GM18505 (cell line): Measurements from ENCODE around the gene ARID5A.
"Not testable (repeated sequence)": the region's sequence is repeated elsewhere in the genome, so short reads cannot be mapped to it uniquely, and the experiment has no call there.

ENCODE experiments used
- ATAC-seq: cut with Tn5 transposase; IDR thresholded peaks from one replicate; pipeline ENCODE4 v1.9.1; 2021; ENCODE audit not compliant: unreplicated experiment
- POLR2A ChIP-seq: IDR thresholded peaks from 4 replicates; pipeline ENCODE4 v1.6.1; 2011; ENCODE audit warnings: borderline replicate concordance; ENCODE audit not compliant: insufficient read depth, insufficient read length; ENCODE audit errors: extremely low read depth

Gene ARID5A

DNA sequence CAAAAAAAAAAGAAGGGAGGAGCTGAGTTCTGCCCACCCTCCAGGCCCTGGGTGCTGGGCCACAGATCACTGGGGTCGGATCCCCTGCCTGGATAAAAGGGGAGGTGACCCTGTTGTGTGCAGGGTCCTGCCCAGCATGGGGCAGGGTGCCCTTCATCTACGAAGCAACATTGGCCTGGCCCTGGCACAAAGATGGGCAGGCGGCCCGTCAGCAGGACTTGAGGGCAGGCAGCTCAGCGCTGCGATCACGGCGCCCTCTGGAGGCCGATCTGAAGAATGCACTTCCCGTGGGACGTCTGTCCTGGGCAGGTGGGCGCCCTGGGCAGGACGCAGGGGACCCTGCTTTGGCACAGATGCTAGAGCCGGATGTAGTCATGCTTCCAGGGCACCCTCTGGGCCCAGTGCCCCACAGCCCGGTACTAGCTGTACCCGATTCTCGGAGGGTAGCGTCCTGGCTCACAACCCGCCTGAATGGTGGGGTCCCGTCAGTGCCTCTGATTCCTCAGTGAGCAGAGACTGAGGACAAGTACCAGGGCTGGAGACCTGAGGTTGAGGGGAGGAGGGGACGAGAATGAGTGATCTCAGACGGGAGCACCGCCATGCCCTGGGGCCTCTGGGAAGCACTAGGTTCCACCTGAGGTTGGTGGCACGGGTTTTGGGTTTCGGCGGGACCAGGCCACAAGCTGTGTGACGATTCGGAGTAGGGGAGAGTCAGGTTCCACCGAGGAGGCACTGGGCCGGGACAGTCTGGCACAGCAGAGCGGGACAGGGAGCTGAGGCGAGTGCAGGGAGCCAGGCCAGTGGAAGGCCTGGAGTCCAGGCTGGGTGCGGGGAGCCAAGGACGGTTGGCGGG lies 18.0 kb downstream of the ARID5A start:
- no peak for ATAC-seq
- no peak for TF ChIP-seq POLR2A

DNA sequence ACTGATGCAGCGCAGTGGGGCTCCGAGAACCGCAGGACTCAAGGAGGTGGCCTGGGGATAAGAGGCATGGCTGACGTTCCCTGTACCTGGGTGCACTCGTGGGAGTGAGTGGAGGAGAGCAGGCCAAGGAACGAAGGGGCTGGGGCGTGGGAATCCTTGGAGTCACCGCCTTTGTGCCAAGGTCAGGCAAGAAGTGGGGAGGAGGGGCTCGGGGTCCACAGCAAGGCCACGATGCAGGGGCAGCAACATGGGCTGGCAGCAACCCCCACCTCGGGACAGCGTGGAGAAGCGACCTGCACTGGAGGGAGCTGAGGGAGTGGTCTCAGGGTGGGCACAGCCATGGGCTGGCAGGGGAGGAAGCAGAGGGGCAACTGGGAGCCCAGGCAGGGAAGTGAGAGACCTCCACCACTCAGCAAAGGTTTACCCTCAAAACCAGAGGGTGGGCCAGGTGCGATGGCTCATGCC lies 18.6 kb downstream of the ARID5A start:
- ATAC-seq, result no peak
- no peak for TF ChIP-seq POLR2A

DNA sequence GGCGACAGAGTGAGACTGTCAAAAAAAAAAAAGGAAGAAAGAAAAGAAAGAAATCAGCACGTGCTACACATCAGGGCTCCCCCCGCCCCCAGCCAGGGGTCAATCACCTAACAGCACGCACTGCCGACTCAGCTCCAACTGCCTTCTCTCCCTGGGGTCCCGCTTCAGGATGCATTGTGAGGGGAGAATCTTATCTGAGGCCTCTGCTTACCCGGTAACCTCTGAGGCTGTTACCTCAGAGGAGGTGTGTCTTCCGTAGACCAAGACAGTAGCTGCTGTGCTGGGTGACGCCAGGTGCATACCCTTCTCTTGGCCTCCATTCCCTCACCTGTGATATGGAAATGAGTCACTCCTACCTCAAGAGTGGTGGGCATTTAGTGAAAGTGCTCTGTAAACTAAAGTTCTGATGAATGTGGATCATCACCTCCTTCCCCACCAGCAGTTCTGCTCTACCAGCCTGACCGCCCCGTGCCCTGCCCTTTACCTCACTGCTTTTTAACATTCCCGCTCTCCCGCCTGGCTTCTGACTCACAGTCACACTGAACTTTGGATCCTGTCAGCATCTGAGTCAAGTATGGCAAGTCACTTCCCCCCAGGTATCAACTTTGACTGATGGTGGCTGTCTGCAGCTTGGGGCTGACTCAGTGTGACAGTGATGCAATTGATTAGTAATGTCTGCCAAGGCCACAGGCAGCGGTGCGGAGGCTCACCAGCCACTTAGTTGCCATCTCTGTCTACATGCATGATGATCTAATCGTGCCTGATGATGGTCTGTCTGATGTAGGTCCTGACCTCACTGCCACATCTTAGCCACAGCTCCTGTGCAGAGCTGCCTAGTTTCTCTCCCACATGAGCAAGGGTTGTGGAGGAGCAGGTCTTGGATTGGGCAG lies 20.1 kb downstream of the ARID5A start:
- ATAC-seq, result no peak
- no peak for TF ChIP-seq POLR2A

DNA sequence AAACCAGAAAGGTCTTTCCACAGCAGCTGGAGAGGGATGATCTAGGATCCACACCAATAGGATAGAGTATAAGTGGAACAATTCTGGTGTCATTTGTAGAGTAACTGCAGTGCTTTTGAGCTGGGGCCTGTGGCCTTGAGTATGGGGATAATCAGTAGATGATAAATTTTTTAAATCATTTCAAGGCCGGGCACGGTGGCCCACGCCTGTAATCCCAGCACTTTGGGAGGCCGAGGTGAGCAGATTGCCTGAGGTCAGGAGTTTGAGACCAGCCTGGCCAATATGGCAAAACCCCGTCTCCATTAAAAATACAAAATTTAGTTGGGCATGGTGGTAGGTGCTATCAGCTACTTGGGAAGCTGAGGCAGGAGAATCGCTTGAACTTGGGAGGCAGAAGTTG lies 20.9 kb downstream of the ARID5A start:
- not testable (repeated sequence) for ATAC-seq

DNA sequence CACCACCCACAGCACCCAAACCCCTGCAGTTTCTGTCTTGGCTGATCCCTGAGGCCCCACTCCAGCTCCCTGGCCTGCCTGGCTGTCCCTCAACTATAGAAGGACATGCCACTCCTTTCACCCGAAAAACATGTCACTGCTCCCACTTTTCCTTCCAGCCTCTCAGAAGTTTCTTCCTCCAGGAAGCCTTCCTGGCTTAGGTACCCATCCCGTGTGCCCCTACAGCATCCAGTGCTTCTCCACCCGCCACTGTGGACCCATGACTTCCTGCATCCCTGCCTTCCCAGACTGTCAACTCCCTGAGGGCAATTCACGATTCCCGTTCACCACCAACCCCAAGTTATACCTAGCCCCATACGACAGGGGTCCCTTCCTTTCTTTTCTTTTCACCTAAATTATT lies 21.5 kb downstream of the ARID5A start:
- no peak for ATAC-seq
- TF ChIP-seq POLR2A, result no peak

DNA sequence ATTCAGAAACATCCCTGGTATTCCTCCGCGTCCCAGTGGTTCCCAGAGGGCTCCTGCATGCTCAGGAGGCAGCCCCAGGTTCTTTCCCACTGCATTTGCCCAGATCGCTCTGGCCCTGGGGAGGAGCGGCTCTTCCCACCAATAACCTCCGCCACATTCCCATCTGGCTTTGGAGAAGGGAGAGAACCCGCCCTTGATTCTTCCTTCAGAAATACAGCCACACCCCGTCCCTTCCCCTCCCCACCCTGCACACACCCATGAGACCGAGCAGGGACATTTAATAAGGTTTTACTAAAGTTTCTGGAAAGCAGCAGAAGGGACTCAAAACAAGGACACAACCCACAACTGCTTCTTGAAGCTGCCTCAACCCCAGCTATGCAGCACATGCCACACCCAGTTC lies 21.9 kb downstream of the ARID5A start:
- TF ChIP-seq POLR2A, result no peak
- no peak for ATAC-seq

DNA sequence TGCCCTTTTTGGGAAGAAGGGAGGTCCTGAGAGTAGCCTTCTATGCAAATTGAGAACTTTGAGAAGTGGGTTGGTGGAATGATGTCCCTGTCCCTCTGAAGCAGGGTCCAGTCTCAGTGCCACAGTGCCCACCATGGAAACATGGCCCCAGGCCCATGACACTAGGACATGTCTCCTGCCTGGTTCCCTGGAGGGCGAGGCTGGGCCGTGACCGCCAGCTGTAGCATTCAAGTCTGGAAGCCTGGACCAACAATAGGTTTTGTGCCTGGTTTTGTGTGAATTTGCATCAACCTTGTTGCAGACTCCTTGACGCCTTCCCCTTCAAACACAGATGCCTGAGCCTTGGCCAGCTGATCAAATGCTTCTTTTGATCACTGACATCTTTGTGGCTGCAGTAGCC lies 27.5 kb downstream of the ARID5A start:
- ATAC-seq, result no peak
- TF ChIP-seq POLR2A, result no peak

DNA sequence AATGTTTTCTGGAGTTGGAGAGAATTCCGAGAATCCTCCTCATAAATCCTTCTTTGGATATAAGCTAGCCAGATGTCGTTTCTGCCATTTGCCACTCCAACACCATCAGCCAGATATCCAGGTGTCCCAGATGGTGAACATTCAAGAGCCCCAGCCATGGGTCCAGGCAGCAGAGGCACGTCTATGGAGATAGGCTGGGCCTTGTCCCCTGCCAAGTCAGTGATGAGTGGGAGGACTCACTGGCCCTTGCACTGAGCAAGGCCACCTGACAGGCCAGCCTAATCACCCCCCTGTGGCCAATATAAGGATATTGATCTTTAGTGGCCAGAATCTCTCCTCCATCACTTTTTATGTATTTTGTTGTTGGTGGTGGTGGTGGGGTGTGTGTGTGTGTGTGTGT lies 28.0 kb downstream of the ARID5A start:
- ATAC-seq, result no peak
- no peak for TF ChIP-seq POLR2A

DNA sequence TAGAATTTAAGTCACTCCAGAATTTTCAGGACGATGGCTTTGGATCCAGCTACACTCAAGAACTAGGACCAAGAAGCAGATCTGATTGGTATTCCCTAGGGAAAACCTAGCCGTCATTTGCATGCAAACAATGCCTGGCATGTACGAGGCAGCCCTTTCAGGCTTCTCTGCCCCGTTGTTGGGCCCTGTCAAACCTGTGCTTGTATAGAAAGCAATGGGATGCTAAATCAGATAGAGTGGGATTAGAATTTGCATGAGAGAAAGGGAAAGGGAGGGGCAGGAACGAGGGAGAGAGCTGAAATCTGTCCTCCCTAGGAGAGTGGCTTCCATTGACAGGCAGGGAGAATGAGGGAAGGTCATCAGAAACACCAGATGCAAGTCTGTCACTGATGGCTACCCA lies 28.6 kb downstream of the ARID5A start:
- TF ChIP-seq POLR2A, result no peak
- ATAC-seq, result no peak

DNA sequence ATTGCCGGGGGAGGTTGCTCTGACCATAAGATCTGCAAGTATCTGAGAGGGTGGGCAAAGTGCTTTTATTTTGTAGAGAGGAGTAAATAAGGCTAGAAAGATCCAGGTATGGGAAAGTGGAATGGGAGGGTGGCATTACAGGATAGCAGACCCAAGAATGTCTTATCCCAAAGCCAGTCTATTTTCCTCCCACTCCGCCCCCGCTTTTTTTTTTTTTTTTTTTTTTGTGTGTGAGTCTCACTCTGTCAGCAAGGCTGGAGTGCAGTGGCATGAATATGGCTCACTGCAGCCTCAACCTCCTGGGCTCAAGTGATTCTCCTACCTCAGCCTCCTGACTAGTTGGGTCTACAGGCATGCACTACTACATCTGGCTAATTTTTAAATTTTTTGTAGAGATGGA lies 31.5 kb downstream of the ARID5A start:
- TF ChIP-seq POLR2A, result no peak

DNA sequence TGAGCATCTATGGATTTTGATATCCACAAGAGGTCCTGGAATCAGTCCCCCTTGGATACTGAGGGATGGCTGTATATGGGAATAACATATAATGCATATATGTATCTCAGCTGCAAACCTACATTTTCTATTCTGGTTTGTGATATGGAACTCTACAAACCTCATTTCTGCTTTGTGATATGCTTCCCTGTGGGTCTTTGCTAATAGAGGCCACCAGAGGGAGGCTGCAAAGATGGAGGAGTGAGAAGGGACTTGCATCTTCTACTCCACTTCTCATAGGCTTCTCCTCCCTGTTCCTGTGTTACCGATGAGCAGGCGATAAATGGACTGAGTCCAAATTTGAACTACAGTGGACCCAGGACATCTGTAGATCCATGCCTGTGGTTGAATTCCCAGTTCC lies 37.8 kb downstream of the ARID5A start:
- ATAC-seq, result no peak
- no peak for TF ChIP-seq POLR2A

More for the DNA sequence above, 31.5 kb downstream of the ARID5A start:
- no peak for ATAC-seq

DNA sequence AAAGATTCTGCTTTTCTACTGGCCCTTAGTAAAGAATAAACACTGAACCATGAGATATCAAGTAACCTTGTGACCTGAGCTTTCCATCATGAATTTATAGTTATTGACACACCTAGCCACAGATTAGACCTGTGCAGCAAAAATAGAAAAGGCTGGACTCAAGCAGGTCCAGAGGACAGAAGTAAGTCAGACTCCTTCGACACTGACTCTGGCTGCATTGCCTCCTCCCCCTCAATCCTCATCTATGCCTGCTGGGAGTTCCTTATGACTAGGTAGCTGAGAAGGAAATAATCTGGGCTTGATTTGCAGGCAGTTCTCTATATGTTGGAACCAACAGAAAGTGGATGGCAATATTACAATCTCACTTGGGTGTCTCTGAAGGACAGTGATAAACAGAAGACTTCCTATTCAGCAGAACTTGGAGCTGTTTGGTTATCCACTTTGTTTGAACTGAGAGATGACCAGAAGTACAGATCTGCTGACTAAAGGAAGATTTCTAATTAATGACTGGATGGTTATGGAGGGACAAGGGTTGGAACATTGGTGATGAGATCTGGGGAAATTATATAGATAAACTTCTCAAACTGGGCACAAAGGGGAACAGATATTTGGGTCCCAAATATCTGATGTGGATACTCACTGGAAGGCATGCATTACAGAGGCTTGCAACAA lies 39.4 kb downstream of the ARID5A start:
- TF ChIP-seq POLR2A, result no peak
- ATAC-seq, result no peak

DNA sequence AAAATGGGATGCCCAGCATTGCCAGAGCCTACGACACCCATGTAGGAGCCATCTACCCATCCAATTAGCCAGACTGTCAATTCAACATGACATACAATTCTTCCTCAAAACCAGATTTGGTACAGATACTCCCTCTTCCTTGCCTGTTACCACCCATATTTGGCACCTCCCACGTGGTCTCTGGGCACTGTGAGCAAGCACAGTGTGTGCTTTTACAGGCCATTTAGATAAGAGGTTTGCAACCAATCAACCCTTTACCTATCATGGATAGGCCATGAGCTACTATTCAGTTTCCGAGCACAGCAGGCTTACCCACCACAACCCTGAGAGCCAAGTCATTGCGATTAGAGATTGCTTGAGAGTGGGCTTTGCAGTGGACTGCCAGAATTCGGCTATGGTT lies 40.9 kb downstream of the ARID5A start:
- TF ChIP-seq POLR2A, result no peak
- ATAC-seq, result no peak
